GM19351 (cell line): ENCODE results near the gene CARF.
"Not testable (repeated sequence)": the region's sequence is repeated elsewhere in the genome, so short reads cannot be mapped to it uniquely, and the experiment has no call there.

ENCODE experiments used
- ATAC-seq: cut with Tn5 transposase; IDR thresholded peaks from one replicate; pipeline ENCODE4 v1.9.1; 2021; ENCODE audit warnings: mild to moderate bottlenecking, moderate library complexity; ENCODE audit not compliant: unreplicated experiment

The CARF gene, protein sequence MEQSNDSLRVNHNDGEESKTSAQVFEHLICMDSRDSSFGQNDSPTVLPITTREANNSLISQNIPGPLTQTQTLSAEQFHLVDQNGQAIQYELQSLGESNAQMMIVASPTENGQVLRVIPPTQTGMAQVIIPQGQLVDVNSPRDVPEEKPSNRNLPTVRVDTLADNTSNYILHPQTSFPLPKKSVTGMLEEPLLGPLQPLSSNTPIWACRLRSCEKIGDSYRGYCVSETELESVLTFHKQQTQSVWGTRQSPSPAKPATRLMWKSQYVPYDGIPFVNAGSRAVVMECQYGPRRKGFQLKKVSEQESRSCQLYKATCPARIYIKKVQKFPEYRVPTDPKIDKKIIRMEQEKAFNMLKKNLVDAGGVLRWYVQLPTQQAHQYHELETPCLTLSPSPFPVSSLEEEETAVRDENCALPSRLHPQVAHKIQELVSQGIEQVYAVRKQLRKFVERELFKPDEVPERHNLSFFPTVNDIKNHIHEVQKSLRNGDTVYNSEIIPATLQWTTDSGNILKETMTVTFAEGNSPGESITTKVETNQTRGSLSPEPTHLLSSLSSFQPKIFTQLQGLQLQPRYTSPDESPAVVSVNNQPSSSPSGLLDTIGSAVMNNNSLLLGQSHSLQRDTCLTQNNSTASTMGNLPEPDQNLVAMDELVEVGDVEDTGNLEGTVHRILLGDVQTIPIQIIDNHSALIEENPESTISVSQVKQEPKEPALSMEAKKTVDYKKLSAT

DNA sequence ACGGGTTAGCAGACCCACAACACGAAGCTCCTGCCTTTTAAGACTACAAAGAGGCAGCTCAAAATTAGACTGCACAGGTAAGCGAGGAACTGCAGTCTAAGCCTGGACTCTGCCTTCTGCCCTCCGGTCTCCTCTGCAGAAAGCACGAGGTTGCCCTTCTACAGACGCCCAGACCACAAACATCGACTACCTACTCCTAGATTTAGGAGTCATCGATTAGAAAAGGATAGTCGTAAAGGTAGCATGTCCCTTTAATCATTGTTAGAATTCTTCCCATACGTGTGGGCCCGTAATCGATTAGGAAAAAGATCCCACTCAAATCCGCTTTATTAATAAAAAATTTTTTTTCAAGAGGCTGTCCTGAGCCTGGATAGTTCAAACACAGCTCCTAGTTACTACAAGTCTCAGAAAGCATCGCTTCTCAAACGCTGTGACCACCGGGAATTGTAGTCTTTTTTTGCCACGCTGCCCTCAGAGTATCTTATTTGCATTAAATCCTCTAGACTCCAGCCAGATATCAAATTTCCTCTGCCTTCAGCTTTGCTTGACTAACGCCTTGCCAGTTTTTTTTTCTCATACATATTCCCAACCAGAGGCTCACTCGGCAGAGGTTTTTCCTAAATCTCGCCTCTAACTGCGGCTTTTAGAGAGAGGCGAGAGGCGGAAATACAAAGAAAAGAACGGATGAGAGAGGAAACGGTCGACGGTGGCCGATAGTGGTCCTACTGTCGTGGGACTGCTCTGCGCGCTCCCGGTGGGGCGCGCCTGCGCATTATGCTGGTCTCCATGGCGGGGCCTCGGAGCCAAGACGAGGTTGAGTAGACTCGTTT lies at the start of gene CARF, which contains the start of gene WDR12:
TSS of gene CARF (plus strand) at position 764 of the 830 bp plus-strand sequence. CDS start 29,628 bp downstream, outside the sequence.
TSS of gene WDR12 (minus strand) at position 162 of the 830 bp plus-strand sequence. CDS start 197 bp downstream, outside the sequence.
- ATAC-seq = peak; percentile 72

- peak; percentile 72 for ATAC-seq
Measured at GRCh38 chr2:202870431-202871299, 41.4 kb upstream of the CARF start.

GRCh38 chr2:202871300-202872141 lies 40.6 kb upstream of the CARF start, which contains the start of gene ICA1L:
Gene ICA1L, minus strand, starts transcription at chr2:202871766. Its CDS starts 42,757 bp downstream, at chr2:202829009.
- peak; percentile 53 for ATAC-seq

GRCh38 chr2:202877699-202878098 lies 34.4 kb upstream of the CARF start:
- ATAC-seq = no peak

- ATAC-seq = no peak
Measured at GRCh38 chr2:202881570-202881969, 30.5 kb upstream of the CARF start.

DNA sequence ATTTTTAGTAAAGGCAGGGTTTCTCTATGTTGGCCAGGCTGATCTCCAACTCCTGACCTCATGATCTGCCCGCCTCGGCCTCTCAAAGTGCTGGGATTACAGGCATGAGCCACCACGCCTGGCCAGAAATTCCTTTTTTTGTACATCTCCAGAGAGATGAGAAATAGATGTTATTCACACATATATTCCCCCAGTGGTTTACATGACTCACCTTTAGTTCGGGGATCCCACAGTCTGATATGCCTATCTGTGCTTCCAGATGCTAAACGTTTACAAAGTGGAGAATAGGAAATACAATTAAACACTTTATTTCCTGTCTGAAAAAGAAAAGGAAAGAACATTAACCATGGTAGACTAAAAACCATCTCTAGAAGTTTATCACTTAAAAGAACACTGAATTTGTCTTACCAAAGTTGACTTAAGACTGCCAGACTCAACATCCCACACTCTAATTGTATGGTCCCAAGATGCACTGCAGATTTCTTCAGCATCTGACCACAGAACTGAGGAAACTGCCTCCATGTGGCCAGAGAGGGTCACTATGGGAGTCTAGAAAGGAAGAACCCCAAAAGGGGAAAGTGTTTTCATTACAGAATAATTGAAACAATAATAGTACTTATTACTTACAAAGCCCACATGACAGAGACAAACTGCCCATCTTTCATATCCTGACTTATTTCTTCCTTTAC lies 27.9 kb upstream of the CARF start:
- ATAC-seq = no peak

- ATAC-seq = no peak
Measured at GRCh38 chr2:202885190-202885589, 26.9 kb upstream of the CARF start.

DNA sequence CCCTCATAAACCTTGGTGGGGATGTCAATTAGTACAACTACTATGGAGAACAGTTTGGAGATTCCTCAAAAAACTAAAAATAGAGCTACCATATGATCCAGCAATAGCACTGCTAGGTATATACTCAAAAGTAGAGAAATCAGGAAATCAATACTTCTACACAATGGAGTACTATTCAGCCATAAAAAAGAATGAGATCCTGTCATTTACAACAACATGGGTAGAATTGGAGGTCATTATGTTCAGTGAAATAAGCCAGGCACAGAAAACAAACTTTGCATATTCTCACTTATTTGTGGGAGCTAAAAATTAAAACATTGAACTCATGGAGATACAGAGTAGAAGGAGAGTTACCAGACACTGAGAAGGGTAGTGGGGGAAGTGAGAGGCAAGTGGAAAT lies 6.6 kb upstream of the CARF start:
- ATAC-seq = not testable (repeated sequence)

DNA sequence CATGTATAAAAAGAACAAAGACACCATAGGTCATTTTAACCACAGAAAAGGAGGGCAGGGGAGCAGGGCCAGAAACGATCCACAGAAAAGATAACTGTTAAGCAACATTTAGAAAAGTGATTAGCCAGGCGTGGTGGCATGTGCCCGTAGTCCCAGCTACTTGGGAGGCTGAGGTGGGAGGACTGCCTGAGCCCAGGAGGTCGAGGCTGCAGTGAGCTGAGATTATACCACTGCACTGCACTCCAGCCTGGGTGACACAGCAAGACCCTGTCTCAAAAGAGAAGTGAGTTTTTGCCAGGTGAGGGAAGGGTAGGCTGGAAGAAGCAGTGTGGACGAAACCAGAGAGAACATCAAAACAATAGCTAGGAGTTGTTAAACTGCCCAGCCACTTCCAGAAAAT lies 3.9 kb upstream of the CARF start:
- no peak for ATAC-seq

DNA sequence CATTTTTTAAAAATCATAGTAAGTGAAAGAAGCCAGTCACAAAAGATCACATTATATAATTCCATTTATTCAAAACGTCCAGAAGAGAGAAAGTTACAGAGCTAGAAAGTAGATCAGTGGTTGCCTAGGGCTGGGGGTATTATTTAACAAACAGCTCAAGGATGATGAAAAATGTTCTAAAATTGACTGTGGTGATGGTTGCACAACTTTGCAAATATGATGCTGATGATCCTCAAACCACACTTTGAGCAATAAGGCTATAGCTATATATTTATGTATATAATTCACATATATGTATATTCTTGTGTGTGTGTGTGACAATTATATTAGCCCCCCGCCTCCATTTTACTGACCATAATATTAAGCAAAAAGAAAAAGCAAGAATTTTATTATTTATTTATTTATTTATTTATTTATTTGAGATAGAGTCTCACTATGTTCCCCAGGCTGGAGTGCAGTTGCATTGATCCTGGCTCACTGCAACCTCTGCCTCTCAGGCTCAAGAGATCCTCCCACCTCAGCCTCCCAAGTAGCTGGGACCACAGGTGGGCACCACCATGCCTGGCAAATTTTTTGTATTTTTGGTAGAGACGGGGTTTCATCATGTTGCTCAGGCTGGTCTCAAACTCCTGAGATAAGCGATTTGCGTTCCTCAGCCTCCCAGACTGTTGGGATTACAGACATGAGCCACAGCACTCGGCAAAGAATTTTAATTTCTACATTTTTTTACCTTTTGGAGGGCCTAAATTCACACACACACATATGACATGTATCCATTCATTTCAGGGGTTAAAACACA lies 2.5 kb upstream of the CARF start:
- ATAC-seq = no peak

- ATAC-seq = not testable (repeated sequence)
Measured at GRCh38 chr2:202910250-202910649, 1.8 kb upstream of the CARF start.

- ATAC-seq = no peak
Measured at GRCh38 chr2:202910698-202911097, 1.4 kb upstream of the CARF start.

GRCh38 chr2:202911203-202911511 lies 918 bp upstream of the CARF start:
- ATAC-seq = no peak

- ATAC-seq = peak; percentile 57
Measured at GRCh38 chr2:202912342-202913201, 497 bp downstream of the CARF start.

DNA sequence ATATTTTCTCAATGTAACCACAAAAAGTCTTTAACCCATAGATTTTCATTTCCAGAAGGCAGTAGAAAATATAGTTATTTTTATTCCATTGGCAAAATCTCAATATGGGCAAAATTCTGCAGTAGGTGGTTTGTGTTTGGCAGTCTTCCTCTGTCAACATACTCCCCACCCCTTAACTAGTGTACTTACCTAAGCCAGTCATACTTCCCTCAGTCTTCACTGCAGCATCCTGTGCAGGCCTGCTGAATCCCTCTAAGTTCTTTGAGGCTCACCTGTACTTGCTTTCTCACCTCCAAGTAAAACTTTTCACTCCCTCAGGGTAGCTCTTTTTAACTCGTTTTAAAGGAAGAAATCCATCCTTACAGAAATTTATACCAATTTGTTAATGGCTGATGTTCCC lies 6.8 kb downstream of the CARF start:
- ATAC-seq = no peak

DNA sequence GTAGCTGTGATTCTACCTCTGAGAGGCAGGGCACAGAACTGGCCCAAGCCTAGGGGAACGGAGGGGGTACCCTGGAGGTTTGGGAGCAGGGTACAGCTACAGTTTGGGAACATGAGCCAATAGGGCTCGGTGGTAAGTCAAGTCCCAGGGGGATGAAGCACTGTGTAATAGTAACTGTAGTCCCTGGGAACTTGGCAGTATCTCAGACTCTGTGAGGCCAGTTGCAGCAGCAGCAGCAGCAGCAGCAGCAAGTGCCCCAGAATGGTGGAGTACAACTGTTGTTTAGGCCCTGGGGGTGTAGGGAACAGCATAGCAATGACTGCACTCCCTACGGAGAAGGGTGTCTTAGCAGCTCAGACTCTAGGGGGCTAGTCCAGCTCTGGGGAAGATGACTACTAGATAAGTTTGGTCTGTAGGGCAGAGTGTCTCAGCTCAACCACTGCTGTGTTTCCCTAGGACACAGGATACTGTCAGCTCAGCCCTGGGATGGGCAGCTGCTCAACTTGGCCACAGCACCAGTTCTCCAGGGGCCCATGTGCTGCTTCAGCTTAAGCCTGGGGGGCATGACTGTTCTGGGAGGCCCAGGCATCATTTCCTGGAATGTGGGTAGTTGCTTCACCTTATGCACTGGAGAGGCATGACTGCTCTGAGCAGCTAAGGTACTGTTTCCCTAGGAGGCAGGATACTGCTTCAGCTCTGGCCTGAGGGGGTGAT lies 20.5 kb downstream of the CARF start:
- ATAC-seq = no peak
